HG03432 (cell line): ENCODE results near the gene IDI2.

Experiments used
- ATAC-seq: cut with Tn5 transposase; IDR thresholded peaks from one replicate; pipeline ENCODE4 v1.9.1; 2021; ENCODE audit warnings: mild to moderate bottlenecking, moderate library complexity; ENCODE audit not compliant: unreplicated experiment

The IDI2 gene

GRCh38 chr10:985361-985760, 40.3 kb downstream of the IDI2 start:
- no peak for ATAC-seq

DNA sequence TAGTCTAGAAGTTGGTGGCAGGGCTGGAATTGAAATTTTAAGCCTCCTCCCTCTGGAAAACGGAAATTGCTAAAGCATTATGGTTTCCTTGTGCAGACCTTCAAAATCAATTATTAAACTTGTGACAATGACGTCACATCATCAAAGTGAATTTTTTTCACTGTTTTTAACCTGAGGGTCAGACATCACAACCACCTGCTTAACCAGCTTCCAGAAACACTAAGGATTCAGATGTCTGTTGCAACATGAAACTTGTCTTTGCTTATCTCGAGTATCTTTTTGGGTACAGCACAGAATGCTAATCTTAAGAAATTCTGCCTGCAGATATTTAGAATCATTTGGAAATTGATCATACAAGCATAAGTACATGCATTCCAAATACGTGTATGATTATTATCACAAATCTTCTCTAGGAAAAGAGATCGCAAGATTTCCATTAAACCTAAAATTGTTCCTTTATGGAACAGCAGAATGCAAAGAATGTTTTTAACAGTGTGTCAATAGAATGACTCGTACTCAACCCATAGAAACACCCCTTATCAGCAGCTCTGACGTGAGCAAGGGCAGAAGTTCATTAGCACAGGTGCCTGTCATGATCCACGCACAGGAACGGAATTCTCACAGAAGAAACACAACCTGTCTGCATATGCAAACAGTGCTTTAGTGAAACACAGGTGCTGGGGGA, 41.5 kb downstream of the IDI2 start:
- no peak for ATAC-seq

DNA sequence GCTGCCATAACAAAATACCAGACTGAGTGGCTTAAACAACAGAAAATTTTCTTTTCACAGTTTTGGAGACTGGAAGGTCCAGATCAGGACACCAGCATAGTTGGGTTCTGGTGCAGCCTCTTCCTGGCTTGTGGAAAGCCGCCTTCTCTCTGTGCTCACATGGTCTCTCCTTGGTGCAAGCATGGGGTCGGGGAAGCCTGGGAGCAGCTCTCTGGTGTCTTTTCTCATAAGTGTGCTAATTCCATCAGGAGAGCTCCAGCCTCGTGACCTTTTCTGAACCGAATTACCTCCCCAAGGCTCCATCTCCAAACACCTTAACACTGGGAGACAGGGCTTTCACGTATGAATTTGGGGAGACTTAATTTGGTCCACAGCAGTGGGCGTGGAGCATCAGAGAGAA, 42.3 kb downstream of the IDI2 start:
- no peak for ATAC-seq

- ATAC-seq, result no peak
Measured at GRCh38 chr10:980468-981093, 45.1 kb downstream of the IDI2 start.

GRCh38 chr10:978826-979421, 46.7 kb downstream of the IDI2 start:
- no peak for ATAC-seq

- ATAC-seq, result no peak
Measured at GRCh38 chr10:976316-976715, 49.3 kb downstream of the IDI2 start.

DNA sequence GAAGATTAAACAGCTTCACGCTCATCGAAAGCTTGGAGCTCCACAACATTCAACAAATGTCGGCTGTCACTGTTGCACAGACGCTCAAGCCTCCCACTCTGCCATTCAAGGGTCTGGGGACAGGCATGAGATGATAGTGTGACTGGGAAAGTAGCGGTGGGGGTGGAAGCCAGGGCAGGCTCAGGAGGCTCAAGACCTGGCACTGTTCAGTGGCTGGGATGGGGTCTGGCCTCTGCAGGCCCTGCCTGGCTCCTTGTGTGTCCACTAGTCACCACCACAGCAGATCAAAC, 50.9 kb downstream of the IDI2 start:
- no peak for ATAC-seq

DNA sequence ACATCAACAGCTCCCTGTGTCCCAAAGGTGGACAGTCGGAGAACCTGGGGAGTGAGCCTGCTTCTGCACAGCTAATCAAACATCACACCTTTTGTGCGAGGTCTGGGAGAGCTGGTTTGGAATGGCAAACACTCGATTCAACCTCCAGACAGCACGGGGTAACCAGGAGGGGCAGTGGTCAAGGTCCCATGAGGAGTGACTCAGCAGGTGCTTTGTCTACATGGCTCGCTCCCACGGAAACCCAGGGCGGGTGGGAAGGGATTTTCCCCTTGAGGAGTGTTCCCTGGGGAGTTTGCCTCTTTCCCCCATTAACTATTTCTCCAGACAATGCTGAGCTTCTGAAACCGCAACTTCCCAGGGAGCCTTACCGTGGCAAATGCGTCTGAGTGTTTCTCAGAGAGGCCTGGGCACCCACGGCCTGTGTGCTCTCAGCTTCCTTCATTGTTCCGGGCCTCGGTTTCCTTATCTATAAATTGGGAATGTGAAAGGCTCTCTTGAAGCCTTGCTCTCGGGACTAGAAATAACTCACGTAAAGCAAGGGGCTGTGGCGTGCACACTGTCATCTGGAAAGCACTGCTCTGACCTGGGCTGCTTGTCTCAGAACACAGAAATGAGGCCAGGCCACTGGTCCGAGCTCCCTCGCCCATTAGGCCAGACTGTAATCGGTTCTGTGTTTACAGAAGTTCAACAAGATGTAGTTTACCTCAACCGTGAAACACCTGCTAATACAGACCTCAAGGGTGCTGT, 51.4 kb downstream of the IDI2 start:
- peak; percentile 60 for ATAC-seq

GRCh38 chr10:972763-973162, 52.9 kb downstream of the IDI2 start:
- no peak for ATAC-seq

GRCh38 chr10:971613-972012, 54.0 kb downstream of the IDI2 start:
- no peak for ATAC-seq

GRCh38 chr10:971150-971542, 54.5 kb downstream of the IDI2 start:
- ATAC-seq, result no peak

GRCh38 chr10:970311-971149, 55.1 kb downstream of the IDI2 start:
- ATAC-seq, result no peak

- ATAC-seq, result no peak
Measured at GRCh38 chr10:969473-970150, 56.0 kb downstream of the IDI2 start.
